Stimulated activated CD4-positive, alpha-beta T cell treated with anti-CD3 and anti-CD28 coated beads, TNF-alpha, amount 100 ng/mL, for 1 hour (primary cell): ENCODE data around the gene SLC46A3.
"Not testable (repeated sequence)": the region's sequence is repeated elsewhere in the genome, so short reads cannot be mapped to it uniquely, and the experiment has no call there.

Experiments used
- DNase-seq, 3 donors: peaks; one replicate each; pipeline ENCODE4 v3.0.0-alpha.2; 2020; ENCODE audit warnings: low read depth in 3 of 3, low spot score in 1 of 3

SLC46A3 gene, protein sequence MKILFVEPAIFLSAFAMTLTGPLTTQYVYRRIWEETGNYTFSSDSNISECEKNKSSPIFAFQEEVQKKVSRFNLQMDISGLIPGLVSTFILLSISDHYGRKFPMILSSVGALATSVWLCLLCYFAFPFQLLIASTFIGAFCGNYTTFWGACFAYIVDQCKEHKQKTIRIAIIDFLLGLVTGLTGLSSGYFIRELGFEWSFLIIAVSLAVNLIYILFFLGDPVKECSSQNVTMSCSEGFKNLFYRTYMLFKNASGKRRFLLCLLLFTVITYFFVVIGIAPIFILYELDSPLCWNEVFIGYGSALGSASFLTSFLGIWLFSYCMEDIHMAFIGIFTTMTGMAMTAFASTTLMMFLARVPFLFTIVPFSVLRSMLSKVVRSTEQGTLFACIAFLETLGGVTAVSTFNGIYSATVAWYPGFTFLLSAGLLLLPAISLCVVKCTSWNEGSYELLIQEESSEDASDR

DNA sequence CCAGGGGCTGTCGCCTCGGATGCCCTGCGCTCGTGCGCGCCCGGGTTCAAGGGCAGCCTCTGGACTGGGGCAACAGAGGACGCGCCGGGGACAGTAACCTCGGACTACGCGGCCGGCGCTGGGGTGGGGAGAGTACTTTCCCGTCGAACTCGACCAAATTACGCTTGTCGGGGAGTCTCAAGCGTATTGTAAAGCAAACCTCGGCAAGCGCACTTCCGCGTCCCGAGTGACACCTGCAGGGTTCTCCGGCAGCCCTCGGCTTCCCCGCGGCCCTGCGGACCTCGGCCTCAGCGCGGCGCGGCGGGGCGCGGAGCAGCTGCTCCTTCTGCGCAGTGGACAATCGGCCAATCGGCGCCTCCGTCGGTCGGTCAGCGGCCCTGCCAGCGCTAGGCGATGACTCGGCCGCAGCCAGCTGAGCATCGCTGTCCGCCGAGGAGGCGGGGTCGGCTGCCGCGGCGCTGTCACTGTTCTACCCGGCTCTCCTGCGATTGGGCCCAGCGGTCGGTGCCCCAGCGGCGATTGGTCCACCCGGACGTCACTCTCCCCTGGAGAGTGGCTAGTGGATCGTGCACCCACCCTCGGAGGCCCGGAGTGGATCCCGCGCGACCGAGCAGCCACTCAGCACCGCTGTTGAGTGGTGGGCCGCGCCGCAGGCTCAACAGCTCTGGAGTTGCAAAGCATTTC lies at the start of gene SLC46A3:
SLC46A3 (minus strand) TSS at position 428 of the 684 bp plus-strand sequence. CDS start 972 bp downstream, outside the sequence.
- DNase-seq: peak; percentile 88 to 96 (median 95)

DNA sequence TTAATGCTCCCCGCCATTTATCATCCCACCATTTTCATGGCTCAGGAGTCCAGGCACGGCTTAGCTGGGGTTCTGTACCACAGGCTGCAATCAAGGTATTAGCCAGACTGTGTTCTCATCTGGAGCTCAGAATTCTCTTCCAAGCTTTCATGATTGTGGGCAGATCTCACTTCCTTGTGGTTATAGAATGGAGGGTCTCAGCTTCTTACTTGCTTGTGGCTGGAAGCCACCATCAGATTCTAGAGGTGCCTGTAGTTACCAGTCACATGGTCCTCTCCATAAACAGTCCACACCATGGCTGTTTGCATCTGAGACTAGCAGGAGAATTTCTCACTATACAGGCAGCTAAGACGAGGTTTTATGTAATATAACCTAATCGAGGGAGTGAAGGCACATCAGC lies 45.1 kb upstream of the SLC46A3 start:
- DNase-seq: no peak

DNA sequence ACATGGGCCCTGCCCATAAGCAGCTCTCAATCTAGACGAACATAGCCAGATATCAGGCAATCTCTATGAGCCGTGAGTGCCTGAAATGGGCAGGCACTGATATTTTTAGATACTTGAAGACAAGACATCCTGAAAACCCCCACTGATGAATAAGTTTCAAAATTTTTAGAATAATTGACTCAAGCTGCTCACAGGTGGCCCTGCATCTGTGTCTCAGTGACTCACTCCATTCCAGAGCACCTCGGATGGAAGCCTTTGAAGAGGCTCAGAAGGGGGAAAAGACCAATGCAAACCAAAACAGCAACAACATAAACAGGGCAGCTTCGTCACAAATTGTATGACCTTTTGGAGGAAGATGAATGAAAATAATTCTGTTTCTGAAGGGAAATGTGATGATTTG lies 42.8 kb upstream of the SLC46A3 start:
- no peak for DNase-seq

DNA sequence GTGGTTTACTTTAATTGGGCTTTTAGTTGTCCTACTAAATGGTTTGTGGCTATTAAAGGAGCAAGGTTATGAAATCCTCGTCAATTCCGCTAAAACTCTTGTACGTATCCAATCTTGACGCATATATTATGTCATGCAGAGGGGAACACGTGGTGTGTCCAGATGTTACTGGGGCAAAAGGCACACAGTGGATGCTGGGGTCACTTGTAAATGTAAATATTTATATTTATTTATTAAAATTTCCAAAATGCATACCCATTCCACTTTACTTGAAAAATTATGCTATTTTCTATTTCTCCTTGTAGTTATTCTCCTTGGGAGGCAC lies 36.7 kb upstream of the SLC46A3 start:
- DNase-seq: no peak

DNA sequence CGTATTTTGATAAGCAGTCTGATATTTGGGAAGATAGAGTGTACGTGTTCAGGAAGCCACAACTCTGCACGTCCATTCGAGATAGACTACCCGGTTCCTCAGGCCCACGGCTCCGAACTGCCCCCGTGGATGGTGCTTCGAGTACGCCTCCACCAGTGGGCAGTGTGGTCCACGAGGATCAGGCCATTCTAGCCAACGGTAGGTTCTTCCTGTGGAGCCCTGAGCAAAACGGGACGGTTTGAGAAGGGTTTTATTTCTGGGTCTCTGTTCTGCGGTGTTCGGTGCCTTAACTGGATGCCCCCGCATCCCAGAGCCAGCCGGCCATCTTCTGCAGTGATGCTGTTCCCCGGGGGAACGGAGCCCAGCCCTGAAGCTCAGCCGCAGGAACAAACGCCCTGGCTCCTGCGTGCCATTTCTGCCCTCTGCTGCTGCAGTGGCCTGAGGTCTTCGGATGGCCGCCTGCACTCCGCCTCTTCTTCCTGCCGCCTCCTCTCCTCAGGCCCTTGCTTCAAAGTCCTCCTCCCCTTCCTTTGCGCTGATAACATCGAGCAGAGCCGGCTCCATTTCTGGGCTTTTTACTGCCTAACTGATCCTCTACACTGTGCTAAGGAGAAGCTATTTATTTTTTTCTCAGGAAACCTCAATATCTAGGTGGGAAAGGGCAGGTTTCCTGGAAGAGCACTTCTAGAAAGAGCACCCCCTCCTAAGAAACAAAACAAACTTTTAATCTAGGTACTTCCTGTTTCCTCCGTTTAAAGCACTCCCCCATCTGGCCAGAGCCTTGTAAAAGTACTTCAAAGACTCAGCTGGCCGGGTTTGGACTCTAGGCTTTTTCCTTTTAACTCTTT lies 36.2 kb upstream of the SLC46A3 start:
- no peak for DNase-seq

DNA sequence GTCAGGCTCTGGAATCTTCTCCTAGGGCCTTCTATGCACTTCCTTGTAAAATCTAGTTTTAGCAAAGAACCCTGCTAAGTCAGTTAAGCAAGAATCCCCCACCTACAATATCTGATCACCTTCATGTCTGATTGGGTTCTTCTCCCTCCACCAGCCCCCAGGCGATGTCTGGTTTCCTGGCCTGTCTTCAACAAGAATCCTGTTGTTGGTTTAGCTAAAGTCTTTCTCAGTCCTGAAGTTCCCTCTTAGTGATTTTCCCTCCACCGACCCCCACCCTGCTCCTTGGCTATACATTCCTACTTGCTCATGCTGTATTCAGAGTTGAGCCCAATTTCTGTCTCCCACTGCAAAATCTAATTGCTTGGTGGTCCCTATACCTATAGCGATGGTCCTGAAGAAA lies 35.2 kb upstream of the SLC46A3 start:
- no peak for DNase-seq

DNA sequence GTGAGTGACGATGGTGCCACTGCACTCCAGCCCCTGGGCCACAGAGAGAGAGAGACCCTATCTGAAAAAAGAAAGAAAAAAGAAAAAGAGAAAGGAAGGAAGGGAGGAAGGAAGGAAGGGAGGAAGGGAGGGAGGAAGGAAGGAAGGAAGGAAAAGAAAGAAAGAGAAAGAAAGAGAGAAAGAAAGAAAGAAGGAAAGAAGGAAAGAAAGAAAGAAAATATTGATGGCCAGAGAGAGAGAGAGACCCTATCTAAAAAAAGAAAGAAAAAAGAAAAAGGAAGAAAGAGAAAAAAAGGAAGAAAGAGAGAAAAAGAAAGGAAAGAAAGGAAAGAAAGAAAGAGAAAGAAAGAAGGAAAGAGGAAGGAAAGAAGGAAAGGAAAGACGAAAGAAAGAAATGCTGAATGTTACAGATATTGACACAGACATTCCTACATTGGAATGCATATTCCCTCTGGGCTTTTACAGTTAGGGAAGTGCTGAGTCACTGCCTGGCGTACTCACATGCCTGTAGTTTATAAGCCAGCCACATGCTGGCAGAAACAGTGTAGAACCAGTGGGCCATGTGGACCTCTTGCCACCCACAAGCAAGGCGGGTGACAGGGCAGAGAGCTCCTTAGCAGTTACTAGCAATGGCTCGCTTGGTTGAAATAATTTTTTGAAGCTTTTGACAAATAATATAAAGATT lies 34.6 kb upstream of the SLC46A3 start:
- no peak for DNase-seq

DNA sequence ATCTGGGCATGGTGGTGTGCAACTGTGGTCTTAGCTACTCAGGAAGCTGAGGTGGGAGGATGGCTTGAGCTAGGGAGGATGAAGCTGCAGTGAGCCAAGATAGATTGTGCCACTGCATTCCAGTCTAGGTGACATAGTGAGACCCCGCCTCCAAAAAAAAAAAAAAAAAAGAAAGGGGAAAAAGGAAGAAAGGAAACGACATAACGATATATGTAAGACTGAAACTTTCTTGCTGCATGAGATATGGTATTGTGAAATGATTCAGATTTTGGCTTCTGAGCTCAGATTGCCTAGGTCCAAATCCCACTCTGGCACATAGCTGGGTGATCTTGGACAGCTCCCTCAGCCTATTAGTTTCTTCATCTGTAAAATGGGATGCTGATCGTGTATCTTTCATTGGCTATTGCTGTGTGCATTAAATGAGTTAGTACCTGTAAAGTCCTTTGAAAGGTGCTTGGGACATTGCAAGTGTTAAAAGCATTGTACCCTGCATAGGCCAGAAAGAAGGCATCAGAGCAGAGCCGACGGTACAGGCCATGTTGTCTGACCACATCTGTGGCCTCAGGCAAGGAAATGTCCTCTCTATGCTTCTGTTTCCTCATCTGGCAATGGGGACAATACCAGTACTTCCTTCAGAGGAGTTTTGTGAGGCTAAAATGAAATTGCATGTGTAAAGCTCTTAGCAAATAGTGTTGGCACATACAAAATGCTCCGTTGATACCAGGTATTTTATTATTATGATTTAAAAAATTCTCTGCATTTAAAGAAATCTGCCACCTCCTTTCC lies 32.6 kb upstream of the SLC46A3 start:
- DNase-seq: no peak

DNA sequence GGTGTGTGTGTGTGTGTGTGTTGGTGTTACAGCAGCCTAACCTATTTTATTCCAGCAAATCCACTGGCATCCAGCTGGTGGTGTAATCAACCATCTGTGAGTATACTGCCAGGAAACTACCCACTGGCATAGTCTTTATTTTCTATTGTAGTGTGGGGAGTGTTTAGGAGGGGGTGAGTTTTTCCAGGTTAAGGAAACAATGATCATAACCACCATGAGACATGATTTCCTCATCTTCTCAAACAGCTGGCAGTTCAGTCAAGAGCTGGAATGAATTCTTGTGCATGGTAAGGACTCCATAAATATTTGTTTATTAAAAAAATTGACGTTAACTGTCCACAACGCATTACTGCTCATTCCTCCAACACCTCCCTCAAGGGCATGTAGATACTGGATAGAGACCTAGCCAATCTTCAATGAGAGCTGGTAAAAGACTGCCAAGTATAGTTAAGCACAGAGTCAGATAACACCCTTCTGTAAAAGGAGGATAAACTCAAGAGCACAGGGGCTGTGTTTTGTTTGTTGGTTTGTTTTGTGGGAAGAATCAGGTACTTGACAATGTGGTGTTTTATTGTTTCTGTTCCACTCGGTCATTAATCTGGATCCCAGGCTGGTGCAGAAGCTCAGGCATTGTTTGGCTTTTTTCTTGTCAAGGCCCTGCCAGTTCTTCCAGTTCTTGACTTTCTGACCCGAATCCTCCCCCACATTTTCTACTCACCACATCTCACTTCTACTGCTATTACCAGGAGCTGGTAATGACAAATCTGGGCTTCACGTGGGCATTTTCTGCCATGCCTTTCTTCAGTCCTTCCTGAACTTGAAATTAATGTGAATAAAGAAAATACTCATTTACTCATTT lies 31.6 kb upstream of the SLC46A3 start:
- DNase-seq: no peak

DNA sequence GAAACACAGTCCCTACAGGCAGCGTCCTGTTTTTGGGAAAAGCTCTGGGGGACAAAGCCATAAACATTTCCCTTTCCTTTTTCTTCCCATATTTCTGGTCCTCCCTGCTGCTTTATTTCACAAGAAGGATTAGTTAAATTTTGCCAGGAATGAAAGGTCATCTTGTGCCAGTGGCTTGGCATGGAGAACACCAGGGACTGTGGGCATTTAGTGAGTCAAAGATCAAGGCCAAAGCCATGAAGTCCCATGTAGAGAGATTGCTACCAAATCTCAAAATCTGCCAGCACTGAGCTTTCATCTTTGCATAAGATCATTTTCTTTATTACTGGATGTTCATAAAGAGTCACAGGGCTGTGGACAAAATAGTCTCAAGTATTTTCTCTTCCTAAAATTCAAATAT lies 29.1 kb upstream of the SLC46A3 start:
- DNase-seq: no peak

DNA sequence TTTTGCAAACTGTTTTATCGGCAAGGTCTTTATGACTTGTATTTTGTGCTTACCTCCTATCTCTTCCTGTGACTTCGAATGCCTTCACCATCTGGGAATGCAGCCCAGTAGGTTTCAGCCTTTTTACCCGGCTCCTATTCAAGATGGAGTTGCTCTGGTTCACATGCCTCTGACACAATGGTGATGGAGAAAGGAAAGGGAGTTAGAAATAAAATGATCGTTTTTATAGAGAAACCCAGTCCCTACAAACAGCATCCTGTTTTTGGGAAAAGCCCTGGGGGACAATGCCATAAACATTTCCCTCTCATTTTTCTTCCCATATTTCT lies 27.5 kb upstream of the SLC46A3 start:
- no peak for DNase-seq

DNA sequence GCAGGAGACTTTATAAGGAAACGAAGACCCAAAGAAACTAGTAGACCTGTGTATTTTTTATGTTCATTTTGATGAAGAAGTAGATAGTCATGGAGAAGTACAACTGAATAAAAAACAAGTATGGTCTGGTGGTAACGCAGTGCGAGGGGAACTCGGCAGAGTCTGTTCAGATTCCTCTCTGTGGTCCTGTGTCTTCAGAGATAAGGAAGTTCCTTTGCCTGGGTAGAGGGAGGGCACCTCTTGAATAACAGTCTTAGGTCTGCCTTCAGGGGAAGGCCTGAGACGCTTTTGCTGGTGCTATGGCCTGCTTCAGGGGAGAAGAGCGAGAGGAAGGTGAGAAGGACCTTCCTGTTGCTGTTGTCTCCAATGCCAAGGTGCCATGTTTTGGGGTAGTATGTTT lies 25.9 kb upstream of the SLC46A3 start:
- DNase-seq: no peak

DNA sequence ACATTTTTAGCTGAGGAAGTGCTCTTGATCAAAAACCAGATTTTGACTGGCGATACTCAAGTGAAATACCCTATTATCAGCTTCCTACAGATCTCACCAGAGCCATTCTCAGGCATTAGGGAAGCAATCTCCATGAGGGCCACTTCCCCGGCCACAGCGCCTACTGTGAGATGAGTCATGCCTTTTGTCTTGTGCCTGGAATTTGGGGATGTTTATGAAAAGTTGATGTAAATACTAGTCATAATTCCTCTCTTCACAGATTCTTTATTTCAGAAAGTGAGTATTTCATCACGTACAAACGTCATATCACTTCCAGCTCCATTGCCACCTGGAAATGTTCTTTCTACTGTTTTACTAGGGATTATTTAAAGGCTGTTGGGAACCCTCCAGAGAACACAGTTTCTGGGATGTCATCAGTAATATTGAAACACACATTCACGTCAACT lies 25.3 kb upstream of the SLC46A3 start:
- no peak for DNase-seq

DNA sequence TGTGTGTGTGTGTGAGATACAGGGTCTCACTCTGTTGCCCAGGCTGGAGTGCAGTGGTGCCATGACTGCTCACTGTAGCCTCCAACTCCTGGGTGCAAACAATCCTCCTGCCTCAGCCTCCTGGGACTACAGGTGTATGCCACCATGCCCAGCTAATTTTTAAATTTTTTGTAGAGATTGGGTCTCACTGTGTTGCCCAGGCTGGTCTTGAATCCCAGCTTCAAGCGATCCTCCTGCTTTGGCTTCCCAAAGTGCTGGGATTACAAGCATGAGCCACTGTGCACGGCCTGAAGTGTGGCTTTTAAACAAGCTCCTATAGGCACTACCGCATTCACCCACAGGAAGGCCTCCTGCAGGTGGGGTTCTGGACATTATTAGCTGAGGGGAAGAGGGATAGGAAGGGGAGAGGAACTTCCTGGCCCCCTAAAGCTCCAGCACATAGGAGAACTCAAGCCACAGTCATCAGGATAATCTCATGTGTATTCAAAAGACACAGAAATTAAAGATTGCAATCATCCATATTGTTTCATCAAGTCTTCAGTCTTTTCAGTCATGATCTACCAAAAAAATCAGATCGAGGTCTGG lies 24.8 kb upstream of the SLC46A3 start:
- no peak for DNase-seq

DNA sequence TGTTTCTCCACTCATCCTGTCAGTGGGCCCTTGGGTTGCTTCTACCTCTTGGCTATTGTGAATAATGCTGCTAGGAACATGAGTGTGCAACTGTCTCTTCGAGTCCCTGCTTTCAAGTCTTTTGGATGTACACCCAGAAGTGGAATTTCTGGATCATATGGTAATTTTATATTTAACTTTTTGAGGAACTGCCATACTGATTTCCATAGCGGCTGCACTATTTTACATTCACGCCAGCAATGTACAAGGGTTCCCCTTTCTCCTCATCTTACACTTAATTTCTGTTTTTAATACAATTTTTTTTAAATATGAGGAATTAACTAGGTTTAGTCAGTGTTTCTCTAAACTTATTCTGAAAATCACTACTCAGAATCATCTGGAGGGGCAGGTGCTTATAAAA lies 24.2 kb upstream of the SLC46A3 start:
- DNase-seq: no peak

DNA sequence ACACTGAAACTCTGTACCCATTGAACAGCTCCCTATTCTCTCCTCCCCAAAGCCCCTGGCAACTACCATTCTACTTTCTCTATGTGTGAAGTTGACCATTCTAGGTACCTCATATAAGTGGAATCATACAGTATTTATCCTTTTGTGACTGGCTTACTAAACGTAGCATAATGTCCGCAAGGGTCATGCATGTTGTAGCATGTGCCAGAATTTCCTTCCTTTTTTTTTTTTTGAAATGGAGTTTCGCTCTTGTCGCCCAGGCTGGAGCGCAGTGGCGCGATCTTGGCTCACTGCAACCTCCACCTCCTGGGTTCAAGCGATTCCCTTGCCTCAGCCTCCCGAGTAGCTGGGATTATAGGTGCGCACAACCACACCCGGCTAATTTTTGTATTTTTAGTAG lies 23.7 kb upstream of the SLC46A3 start:
- DNase-seq: not testable (repeated sequence)

DNA sequence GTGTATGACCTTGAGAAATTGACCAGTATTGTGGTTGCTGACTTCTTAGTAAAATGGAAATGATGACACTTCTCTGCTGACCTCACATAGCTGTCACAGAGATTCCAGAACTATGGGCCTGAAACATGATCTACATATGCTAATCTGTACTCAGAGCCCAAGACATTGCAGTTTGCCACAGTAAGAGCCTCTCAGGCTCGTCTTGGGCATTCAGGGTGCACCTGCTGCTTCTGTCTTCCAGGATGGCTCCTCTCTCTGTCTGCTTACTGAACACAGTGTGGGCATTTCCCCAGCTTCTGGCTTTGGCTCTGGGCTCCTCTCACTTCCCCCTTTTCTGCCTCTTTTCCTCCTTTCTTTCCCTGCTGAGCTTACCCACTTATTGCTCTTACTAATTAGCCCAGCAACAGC lies 22.3 kb upstream of the SLC46A3 start:
- no peak for DNase-seq

DNA sequence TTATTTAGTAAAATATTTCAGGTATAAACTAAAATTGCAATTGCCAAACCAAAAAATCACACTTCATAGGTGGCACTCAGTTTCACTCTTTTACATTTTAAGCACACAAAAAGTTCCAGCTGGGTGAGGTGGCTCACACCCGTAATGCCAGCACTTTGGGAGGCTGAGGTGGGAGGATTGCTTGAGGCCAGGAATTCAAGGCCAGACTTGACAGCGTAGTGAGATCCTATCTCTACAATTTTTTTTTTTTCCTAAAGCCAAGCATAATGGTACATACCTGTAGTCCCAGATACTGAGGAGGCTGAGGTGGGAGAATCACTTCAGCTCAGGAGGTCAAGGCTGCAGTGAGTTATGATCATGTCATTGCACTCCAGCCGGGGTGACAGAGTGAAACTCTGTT lies 20.6 kb upstream of the SLC46A3 start:
- DNase-seq: no peak

DNA sequence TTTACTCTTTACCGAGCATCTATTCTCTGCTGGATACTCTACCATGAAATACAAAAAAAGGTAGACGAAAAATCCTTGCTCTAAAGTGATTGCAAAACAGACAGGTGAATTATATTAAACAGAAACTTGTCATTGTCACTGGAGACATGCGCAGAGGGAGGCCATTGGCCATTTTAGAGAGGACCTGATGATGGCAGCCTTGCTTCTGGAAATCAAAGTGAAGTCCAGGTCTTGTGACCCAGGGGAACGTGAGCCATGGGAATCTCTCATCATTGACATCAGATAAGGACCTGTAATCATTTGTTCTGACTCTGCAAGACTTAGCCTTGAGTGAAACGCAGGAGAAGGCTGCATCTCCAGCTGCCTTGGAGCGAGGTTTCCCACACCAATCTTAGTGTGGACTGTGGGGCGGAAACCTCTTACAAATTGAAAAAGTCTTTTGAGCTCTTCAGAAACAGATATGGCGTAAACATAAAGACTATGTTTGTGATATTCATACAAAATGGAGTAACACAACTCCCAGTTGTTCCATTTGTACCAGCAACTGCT lies 16.8 kb upstream of the SLC46A3 start:
- no peak for DNase-seq
